HepG2 (cell line): ENCODE data around the gene ACTR6. TPM values are rescaled to one million over a fixed set of nuclear protein-coding genes. Genes with fewer than 3 reads are reported as not detected.

Source experiments
- ATF5 ChIP-seq: sonication (generic); formaldehyde crosslinking; IDR thresholded peaks from 2 replicates; pipeline ENCODE4 v1.4.0; 2020; ENCODE audit warnings: mild to moderate bottlenecking, low read depth, missing genetic modification reagents
- CBX1 ChIP-seq: IDR thresholded peaks from one replicate; pipeline ENCODE4 v1.6.1; 2016; ENCODE audit warnings: antibody characterized with exemption, low read depth
- CENPX ChIP-seq: sonication (generic); formaldehyde crosslinking; IDR thresholded peaks from 2 replicates; pipeline ENCODE4 v1.9.0; 2021; ENCODE audit warnings: mild to moderate bottlenecking, missing genetic modification reagents, moderate library complexity
- DMTF1 ChIP-seq: sonication (generic); formaldehyde crosslinking; IDR thresholded peaks from 2 replicates; pipeline ENCODE4 v1.4.0; 2020; ENCODE audit warnings: mild to moderate bottlenecking, missing genetic modification reagents
- ISL2 ChIP-seq: sonication (generic); formaldehyde crosslinking; IDR thresholded peaks from 2 replicates; pipeline ENCODE4 v1.5.0; 2020; ENCODE audit warnings: missing genetic modification reagents
- KLF11 ChIP-seq: IDR thresholded peaks from 2 replicates; pipeline ENCODE4 v1.6.1; 2016; ENCODE audit warnings: missing compliant biosample characterization
- LCORL ChIP-seq, 2 experiments: fragments of 450-650 bp in 1 of 2; sonication (generic) in 1 of 2; formaldehyde crosslinking in 1 of 2; IDR thresholded peaks; 2 replicates each; pipeline versions ENCODE4 v1.5.0 to v1.6.1; 2017 to 2020; ENCODE audit warnings: antibody characterized with exemption in 1 of 2, missing genetic modification reagents in 1 of 2
- MBD4 ChIP-seq: IDR thresholded peaks from 2 replicates; pipeline ENCODE4 v1.6.1; 2012; ENCODE audit warnings: low read length, inconsistent platforms, borderline replicate concordance
- MTERF4 ChIP-seq: sonication (generic); formaldehyde crosslinking; IDR thresholded peaks from 2 replicates; pipeline ENCODE4 v1.8.0; 2023; ENCODE audit warnings: mild to moderate bottlenecking, missing genetic modification reagents
- MYNN ChIP-seq: sonication (generic); formaldehyde crosslinking; IDR thresholded peaks from 2 replicates; pipeline ENCODE4 v1.4.0; 2020; ENCODE audit warnings: mild to moderate bottlenecking, low read depth, missing genetic modification reagents
- PAX8 ChIP-seq: sonication (generic); formaldehyde crosslinking; IDR thresholded peaks from 2 replicates; pipeline ENCODE4 v1.8.0; 2022; ENCODE audit warnings: mild to moderate bottlenecking, missing genetic modification reagents, borderline replicate concordance
- PHB2 ChIP-seq: fragments of 450-650 bp; IDR thresholded peaks from 2 replicates; pipeline ENCODE4 v1.6.1; 2018; ENCODE audit not compliant: partially characterized antibody
- RAD21 ChIP-seq: fragments of 450-650 bp; formaldehyde crosslinking; IDR thresholded peaks from 2 replicates; pipeline ENCODE4 v1.5.0; 2020; ENCODE audit warnings: mild to moderate bottlenecking
- RBFOX2 ChIP-seq: fragments of 200-400 bp; formaldehyde crosslinking; IDR thresholded peaks from 2 replicates; pipeline ENCODE4 v1.6.1; 2017; ENCODE audit warnings: low read depth, mild to moderate bottlenecking, low read length
- TEAD3 ChIP-seq: optimal IDR thresholded peaks from 2 replicates; pipeline ENCODE3; 2016; ENCODE audit warnings: borderline replicate concordance
- TP53 ChIP-seq: sonication (generic); formaldehyde crosslinking; conservative IDR thresholded peaks from 2 replicates; pipeline ENCODE4 v1.4.0; 2020; ENCODE audit warnings: missing genetic modification reagents
- ZBTB7A ChIP-seq: sonication (generic); formaldehyde crosslinking; IDR thresholded peaks from 2 replicates; pipeline ENCODE4 v1.8.0; 2022; ENCODE audit warnings: mild to moderate bottlenecking, missing genetic modification reagents
- ZFYVE20 ChIP-seq: sonication (generic); formaldehyde crosslinking; IDR thresholded peaks from 2 replicates; pipeline ENCODE4 v1.8.0; 2023; ENCODE audit warnings: low read depth, mild to moderate bottlenecking, moderate library complexity, missing genetic modification reagents, borderline replicate concordance
- ZMAT5 ChIP-seq: sonication (generic); formaldehyde crosslinking; IDR thresholded peaks from 2 replicates; pipeline ENCODE4 v1.5.0; 2020; ENCODE audit warnings: mild to moderate bottlenecking, low read depth, missing genetic modification reagents, borderline replicate concordance
- ZNF207 ChIP-seq: fragments of 450-650 bp; IDR thresholded peaks from 2 replicates; pipeline ENCODE4 v1.6.1; 2016; ENCODE audit warnings: antibody characterized with exemption, borderline replicate concordance
- ZNF24 ChIP-seq: fragments of 450-650 bp; IDR thresholded peaks from 2 replicates; pipeline ENCODE4 v1.6.1; 2017; ENCODE audit warnings: antibody characterized with exemption, mild to moderate bottlenecking
- ZNF451 ChIP-seq: sonication (generic); formaldehyde crosslinking; IDR thresholded peaks from 2 replicates; pipeline ENCODE4 v1.5.0; 2020; ENCODE audit warnings: mild to moderate bottlenecking, missing genetic modification reagents
- ZNF770 ChIP-seq: sonication (generic); formaldehyde crosslinking; IDR thresholded peaks from 2 replicates; pipeline ENCODE4 v1.5.0; 2020; ENCODE audit warnings: mild to moderate bottlenecking, missing genetic modification reagents
- ZNF780A ChIP-seq: sonication (generic); formaldehyde crosslinking; IDR thresholded peaks from 2 replicates; pipeline ENCODE4 v1.8.0; 2022; ENCODE audit warnings: mild to moderate bottlenecking, missing genetic modification reagents, moderate library complexity
- ZSCAN20 ChIP-seq: sonication (generic); formaldehyde crosslinking; IDR thresholded peaks from 2 replicates; pipeline ENCODE4 v1.4.0; 2020; ENCODE audit warnings: missing genetic modification reagents, mild to moderate bottlenecking, borderline replicate concordance
- polyA plus RNA-seq, 8 experiments: library from polyadenylated mRNA; depleted of rRNA in 3 of 8; stranded (reverse) in 7 of 8; unstranded in 1 of 8; fragments of >200 nt; fragmentation: Illumina TruSeq in 4 of 8; extraction: Trizol in 4 of 8; gene quantifications; 2 replicates each; pipeline versions ENCODE4 v1.2.1 to v1.2.3, GENCODE V29; 2011 to 2016; ENCODE audit warnings: low read depth in 4 of 8, missing spikeins in 1 of 8, mixed read lengths in 1 of 8; ENCODE audit not compliant: insufficient read depth in 1 of 8
- total RNA-seq, 5 experiments: library from RNA; depleted of rRNA; stranded (reverse); fragments of >200 nt; fragmentation: Illumina TruSeq; extraction: Trizol; gene quantifications; 2 replicates each; pipeline ENCODE4 v1.2.3, GENCODE V29; 2016; ENCODE audit warnings: low read depth in 1 of 5

ACTR6 gene
- total and polyA plus RNA-seq, 2 of the 13 experiments (the other 11 are each of a cell fraction or from before 2014, with no cell fraction given) = 12.9 to 22.4 TPM

- TF ChIP-seq DMTF1 (CRISPR knock-in tag) (no peak), TP53 (no peak), ZNF207 (no peak), LCORL (IDR thresholded peaks at IDR 0.05) (no peak), LCORL (CRISPR knock-in tag; IDR thresholded peaks at IDR 0.05) (peak; percentile 62; the same call in 1 of the 2 replicates), TEAD3 (peak; percentile 50), ISL2 (CRISPR knock-in tag) (no peak), ZBTB7A (CRISPR knock-in tag) (no peak; the same call in 1 of the 2 replicates), ZNF770 (CRISPR knock-in tag) (peak; percentile 79), PAX8 (CRISPR knock-in tag) (no peak), ZNF24 (no peak), MYNN (no peak), PHB2 (no peak), ZNF451 (CRISPR knock-in tag) (no peak), RBFOX2 (peak; percentile 72), KLF11 (CRISPR knock-in tag) (no peak), ATF5 (CRISPR knock-in tag) (no peak), ZSCAN20 (no peak), CENPX (no peak), CBX1 (no peak), ZFYVE20 (CRISPR knock-in tag) (no peak), ZMAT5 (CRISPR knock-in tag) (no peak), MTERF4 (CRISPR knock-in tag) (0 out of 2 replicates have a peak, but pooled peaks have one; percentile 21), RAD21 (CRISPR knock-in tag) (peak; percentile 50), MBD4 (no peak), ZNF780A (CRISPR knock-in tag) (no peak)
Measured at GRCh38 chr12:100199347-100200149, 1.1 kb upstream of the ACTR6 start (continued).
